Fibroblast of the conjunctiva (primary cell): ENCODE measurements around the gene ITGA11.

Experiments
- DNase-seq: peaks from one replicate; pipeline ENCODE4 v3.0.0-alpha.2; 2010; ENCODE audit warnings: low read depth

ITGA11 gene

GRCh38 chr15:68445351-68445750 is 13.4 kb upstream of the ITGA11 start:
- DNase-seq: no peak

DNA sequence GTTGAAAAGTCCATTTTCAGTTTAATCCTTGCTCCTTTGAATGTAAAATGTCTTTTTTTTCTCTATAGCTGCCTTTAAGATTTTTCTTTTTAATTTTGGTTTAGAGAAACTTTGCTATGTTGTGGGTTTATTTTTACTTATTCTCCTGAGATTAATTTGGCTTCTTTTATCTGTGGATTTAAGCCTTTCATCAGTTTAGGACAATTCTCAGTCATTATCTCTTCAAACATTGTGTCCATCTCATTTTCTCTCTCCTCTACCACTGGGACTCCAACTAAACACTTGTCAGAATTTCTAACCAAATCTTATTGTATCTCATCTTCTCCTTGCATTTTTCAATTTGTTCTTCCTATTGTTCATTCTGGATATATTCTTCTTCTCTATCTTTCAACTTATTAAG is 12.4 kb upstream of the ITGA11 start:
- DNase-seq: no peak

DNA sequence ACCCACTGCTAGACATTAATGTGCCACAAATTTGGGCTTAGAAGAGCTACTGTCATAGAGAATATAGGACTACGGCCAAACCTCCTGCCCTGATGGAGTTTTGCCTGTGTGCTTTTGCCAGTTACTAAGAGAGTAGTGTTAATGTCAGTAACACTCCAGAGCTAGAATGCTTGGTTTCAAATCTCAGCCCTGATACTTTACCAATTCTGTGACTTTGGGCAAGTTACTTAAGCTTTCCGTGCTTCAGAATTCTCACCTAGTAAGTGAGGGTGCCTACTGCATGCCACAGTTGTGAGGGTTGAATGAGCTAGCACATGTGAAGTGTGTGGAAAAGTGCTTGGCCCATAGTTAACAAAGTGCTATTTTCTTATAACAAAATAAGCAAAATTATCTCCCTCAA is 10.9 kb upstream of the ITGA11 start:
- no peak for DNase-seq

GRCh38 chr15:68442041-68442440 is 10.1 kb upstream of the ITGA11 start:
- DNase-seq: no peak

- DNase-seq: no peak
Observed at GRCh38 chr15:68441045-68441743, 9.2 kb upstream of the ITGA11 start.

DNA sequence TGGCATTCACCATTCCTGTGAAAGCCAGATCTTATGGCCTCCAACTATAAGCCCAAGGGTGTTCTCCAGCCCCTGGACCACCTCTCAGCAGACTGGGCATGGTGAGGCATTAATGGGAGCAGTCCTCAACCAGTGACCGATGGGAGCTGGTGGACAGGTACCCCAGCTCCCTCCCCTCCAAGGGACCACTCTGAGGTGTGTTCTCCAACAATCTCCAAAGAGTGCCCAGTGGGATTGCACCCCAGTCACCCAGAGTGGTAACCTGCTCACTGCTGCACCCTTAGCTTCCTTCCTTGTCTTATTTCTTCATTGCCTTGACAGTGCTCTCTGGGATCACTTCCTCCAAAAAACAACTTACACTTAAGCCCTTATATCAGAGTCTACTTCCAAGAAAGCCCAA is 8.2 kb upstream of the ITGA11 start:
- no peak for DNase-seq

GRCh38 chr15:68439506-68439905 is 7.5 kb upstream of the ITGA11 start:
- DNase-seq: no peak

DNA sequence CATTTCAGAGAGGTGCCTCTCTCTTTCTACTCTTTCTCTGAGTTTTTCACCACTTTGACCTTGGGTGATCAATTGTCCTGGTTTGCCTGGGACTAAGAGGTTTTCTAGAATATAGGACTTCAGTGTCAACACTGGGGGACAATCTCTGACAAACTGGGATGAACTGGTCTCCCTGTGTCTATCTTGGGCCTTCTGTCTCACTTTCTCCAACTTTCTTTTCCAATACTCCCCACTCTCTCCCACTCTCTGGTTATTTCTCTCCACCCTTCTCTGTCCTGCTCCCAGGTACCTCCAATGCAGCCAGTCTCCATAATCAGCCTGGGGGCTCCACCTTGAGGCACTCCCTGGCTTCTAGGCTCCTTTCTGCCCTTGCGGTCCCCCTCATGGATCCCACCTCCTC is 4.7 kb upstream of the ITGA11 start:
- no peak for DNase-seq

DNA sequence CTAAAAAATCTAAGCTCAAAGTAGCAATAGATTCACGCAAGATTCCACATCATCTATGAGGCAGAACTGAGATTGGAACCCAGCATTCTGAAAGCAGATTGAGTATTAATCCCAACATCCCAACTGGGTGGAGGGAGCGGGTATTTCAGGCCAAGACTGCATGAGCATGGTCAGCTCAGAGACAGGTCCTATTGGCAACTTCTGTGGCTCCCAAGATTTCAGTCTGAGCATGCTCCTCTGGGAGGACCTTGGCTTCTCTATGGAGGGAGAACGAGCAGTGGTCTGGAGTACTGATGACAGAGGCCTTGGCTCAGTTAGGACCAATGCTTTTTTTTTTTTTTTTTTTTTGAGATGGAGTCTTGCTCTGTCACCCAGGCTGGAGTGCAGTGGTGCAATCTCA is 4.0 kb upstream of the ITGA11 start:
- no peak for DNase-seq

GRCh38 chr15:68434021-68434420 is 2.1 kb upstream of the ITGA11 start:
- no peak for DNase-seq

DNA sequence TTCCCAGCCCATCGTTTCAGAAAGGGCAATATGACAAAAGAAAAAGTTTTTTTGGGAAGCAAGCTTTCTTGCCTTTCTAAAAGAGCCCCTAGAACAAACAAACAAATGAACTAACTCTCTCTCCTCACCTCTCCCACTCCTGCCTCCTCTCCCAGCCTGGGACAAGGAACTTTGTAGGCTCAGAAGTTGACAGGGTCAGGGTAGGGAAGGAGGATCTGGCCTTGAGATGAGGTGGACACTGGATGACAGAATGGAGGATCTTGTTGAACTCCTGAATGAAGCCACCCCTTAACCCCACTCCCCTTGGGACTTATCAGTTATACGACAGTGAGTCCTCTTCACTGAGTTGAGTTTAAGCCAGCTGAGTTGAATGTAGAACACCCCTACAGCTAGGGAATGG is 1.6 kb upstream of the ITGA11 start:
- DNase-seq: no peak

DNA sequence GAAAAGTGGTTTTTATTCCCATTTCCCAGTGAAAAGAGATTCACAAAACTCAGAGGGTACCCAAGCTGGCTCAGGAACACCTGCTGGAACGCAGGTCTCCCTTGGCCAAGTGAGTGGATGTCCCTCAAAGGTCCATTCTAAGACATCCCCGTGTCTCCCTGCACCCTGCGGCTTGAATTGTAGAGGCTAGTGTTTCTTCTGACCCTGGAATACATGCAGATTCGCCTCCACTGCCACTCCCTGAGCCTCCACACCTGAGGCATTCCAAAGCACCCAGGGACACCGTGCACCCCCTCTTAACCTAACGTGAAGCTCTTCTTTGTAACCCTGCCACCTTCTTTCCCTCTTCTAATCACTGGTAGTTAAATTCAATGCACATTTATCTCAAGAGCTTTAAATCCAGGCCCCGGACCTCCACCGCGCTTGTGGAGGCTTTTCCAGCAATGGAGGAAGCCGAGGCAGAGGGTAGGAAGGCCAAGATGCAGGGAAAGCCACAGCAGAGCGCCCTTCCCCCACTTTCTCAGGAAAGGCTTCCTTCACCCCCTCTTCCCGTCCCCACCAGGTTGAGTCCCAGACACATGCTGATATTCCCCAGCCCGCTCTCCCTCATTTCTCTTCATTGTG is 590 bp upstream of the ITGA11 start:
- DNase-seq: no peak

GRCh38 chr15:68431037-68431791 is 749 bp downstream of the ITGA11 start:
- DNase-seq: no peak

- DNase-seq: no peak
Observed at GRCh38 chr15:68430471-68431036, 1.4 kb downstream of the ITGA11 start.

DNA sequence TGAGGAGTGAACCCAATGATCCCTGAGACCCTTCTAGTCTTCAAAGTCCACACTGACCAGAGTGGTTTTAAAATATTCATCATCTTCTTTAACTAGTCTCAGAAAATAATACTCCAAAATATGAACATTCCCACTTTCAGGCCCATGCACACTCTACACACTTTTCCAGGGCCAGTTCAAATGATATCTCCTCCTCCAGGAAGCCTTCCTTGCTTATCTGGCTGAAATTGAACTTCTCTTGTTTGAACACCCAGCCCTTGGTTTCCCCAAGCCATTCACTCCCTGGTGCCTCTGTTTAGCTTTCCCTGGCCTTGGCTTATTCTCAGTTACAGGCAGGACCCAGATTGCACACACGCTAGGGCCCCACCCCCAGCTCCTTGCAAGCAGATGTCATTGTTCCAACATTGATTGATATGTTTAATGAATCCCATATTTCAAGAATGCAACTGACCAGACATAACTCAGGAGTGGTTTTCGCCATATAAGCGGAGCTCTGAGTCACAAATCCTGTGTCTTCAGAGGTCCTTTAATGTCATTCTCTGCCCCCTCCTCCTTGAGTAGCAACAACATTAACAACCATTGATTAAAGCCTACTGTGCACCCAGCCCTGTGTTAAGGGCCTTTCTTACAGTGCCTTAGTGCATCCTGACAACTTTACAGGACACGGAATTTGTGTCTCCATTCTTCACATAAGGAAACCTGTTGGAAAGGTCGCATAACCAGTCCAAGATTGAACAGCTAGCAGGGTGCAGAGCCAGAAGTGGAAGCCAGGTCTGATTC is 2.1 kb downstream of the ITGA11 start:
- DNase-seq: peak; percentile 35

- DNase-seq: no peak
Observed at GRCh38 chr15:68428431-68428940, 3.5 kb downstream of the ITGA11 start.

- DNase-seq: no peak
Observed at GRCh38 chr15:68427963-68428362, 4.0 kb downstream of the ITGA11 start.

DNA sequence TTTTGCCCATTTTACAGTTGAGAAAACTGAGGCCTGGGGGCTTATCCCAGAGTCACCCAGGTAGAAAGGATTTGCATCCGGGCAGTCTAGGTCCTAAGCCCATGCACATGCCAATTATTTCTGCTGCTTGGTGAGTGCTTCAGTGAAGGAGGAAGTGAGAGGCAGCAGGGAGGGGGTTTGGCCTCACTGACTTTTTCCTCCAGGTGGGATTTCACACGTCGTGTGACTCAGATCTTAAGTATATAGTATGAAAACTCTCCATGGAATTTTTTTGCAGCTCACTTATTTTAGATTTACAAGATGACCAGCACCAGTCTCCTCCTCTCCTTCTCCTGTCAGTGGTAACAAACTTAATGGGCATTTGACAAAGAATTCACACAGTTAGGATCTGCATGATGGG is 4.6 kb downstream of the ITGA11 start:
- DNase-seq: no peak

- DNase-seq: no peak
Observed at GRCh38 chr15:68426116-68426515, 5.8 kb downstream of the ITGA11 start.

DNA sequence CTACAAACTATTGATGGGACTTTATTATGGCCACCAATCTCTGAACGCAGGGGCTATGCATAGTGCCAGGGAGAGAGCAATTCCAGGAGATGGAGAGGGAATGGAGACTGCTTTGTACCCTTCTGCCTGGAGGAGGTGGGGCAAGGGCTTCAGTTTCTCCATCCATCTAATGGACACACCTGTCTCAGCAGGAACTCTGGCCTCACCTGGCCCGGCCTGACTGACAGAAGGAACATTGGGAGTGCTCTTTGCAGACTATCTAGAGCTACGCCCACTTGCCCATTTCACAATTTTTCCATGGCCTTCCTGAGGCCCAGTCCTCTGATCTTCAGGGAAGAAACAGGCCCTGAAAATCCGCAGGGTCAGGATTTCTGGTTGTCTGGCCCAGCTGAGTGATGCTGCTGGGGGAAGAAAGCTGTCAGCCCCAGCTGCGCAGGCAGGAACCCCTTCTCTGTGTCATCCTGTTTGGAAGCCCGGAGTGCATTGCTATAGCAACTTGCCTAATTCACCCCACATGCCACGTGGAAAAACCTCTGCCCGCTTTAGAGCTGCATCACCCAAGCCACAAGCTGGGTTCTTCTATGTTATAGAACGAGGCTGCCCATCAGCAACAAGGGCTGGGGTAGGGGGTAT is 6.4 kb downstream of the ITGA11 start:
- no peak for DNase-seq

DNA sequence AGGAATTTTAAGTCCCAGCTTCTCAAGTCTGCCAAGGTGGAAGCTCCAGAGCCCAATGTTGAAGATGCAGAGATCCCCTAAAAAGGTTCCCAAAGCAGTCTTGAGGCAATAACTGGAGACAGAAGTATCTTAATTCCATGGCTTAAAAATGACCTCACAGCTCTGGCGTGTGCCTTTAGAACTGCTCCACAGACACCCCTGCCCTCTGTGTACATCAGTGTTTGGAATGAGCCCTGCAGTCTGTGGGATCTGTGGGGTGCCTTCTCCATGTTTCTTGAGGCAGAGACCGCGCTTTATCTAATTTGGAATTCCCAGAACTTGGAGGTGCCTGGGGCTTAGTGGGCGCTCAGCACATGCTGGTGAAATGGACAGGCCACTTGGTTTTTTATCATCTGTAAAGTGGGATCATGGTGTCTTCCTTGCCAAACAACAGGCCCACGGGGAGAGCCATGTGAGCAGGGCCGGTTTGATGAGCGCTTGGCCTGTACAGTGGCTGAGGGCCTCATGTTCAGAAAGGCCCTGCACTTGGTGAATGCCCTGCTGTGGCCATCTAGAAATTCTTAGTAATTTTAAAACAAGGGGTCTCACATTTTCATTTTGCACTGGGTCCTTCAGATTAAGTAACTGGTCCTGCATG is 7.1 kb downstream of the ITGA11 start:
- DNase-seq: no peak
